ENCODE data around the gene RDH14. TPM values are rescaled to one million over a fixed set of nuclear protein-coding genes. Genes with fewer than 3 reads are reported as not detected.

RDH14 gene
- total RNA-seq, 1 donor from 2014 or later = 18.3 TPM

- no peaks in the 10 kb centered on the region for H3K9me3 ChIP-seq
- no peak for ATAC-seq
- intact Hi-C loops (cut with DNase I) = no loop called here
Observed at GRCh38 chr2:18517386-18517785, 43.1 kb downstream of the RDH14 start.

DNA sequence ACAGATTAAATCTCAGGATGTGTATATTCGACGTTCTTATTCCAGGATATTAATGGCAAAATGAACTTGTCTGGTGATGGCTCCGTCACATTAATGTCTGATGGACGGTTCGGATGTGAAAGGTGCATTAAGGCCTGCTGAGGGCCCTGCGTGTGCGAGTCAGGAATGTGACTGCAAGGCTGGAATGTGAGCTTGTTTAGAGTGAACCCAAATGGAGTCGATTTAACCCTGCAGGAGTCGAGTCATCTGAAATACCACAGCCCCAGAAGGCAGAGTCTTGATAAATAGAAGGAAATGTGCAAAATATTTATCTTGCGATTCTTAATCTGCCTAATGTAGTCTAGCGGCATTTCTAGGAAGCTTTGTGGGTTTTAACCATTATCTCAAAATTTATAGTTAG, 44.3 kb downstream of the RDH14 start:
- Histone ChIP-seq H3K27me3 (ENCODE audit: low read depth) (no peaks in the 10 kb centered on the region), H3K36me3 (no peaks in the 10 kb centered on the region), H3K4me3 (no peak overlapping the region), H3K27ac (no peak overlapping the region), H3K4me1 (no peaks in the 10 kb centered on the region), H3K9me3 (no peaks in the 10 kb centered on the region)
- intact Hi-C loops (cut with DNase I) = no loop called here
- TF ChIP-seq CTCF (IDR thresholded peaks at IDR 0.05) = no peak
- DNase-seq (no peak), ATAC-seq (no peak)

More at GRCh38 chr2:18517386-18517785, 43.1 kb downstream of the RDH14 start:
- no peak for TF ChIP-seq CTCF (IDR thresholded peaks at IDR 0.05)
- Histone ChIP-seq H3K4me1 (no peaks in the 10 kb centered on the region), H3K36me3 (no peaks in the 10 kb centered on the region), H3K27me3 (ENCODE audit: low read depth) (no peaks in the 10 kb centered on the region), H3K4me3 (no peak overlapping the region), H3K27ac (no peak overlapping the region)
- DNase-seq = no peak

- Histone ChIP-seq H3K36me3 (no peaks in the 10 kb centered on the region), H3K27me3 (ENCODE audit: low read depth) (no peaks in the 10 kb centered on the region), H3K4me1 (no peaks in the 10 kb centered on the region), H3K9me3 (no peaks in the 10 kb centered on the region), H3K27ac (no peak overlapping the region), H3K4me3 (no peak overlapping the region)
- no peak for TF ChIP-seq CTCF (IDR thresholded peaks at IDR 0.05)
- no peak for ATAC-seq
- intact Hi-C loops (cut with DNase I) = no loop called here
- no peak for DNase-seq
Observed at GRCh38 chr2:18514526-18515461, 45.7 kb downstream of the RDH14 start.

GRCh38 chr2:18510775-18511174, 49.7 kb downstream of the RDH14 start:
- ATAC-seq (no peak), DNase-seq (no peak)
- H3K4me1 ChIP-seq = no peaks in the 10 kb centered on the region
- H3K9me3 ChIP-seq = no peaks in the 10 kb centered on the region
- no peak overlapping the region for H3K27ac ChIP-seq
- no peaks in the 10 kb centered on the region for H3K36me3 ChIP-seq
- no peak overlapping the region for H3K4me3 ChIP-seq
- TF ChIP-seq CTCF (IDR thresholded peaks at IDR 0.05) = no peak
- intact Hi-C loops (cut with DNase I) = no loop called here
- no peaks in the 10 kb centered on the region for H3K27me3 ChIP-seq (ENCODE audit: low read depth)

DNA sequence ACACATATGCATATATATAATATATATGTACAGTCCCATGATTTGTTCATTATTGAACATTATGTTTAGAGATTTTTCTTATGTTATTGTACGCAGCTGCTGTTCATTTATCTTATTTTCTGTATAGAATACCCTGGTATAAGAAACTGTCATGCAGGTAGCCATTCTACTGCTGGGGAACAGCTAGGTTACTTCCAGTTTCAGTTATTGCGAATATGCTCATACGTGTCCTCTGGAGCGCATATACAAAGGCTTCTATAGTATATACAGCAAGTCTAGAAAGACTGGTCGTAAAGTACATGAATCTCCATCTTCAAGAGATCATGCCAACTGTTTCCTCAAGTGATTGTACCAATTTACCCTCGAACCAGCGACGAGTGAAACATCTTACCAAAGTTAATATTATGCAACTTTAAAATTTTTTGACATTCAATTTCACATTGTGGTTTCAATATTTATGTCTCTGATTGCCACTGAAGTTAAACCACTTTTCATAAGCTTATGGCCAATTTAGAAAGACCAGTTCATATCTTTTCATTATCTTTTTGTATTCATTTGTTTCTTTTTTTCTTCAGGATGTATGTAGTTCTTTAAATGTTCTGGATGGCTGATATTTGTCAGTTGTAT, 53.5 kb downstream of the RDH14 start:
- no peaks in the 10 kb centered on the region for H3K36me3 ChIP-seq
- H3K27ac ChIP-seq = no peak overlapping the region
- TF ChIP-seq CTCF (IDR thresholded peaks at IDR 0.05) = no peak
- no peaks in the 10 kb centered on the region for H3K9me3 ChIP-seq
- intact Hi-C loops (cut with DNase I) = no loop called here
- no peak overlapping the region for H3K4me3 ChIP-seq
- no peaks in the 10 kb centered on the region for H3K4me1 ChIP-seq
- DNase-seq (no peak), ATAC-seq (no peak)
- H3K27me3 ChIP-seq (ENCODE audit: low read depth) = no peaks in the 10 kb centered on the region

Measured in lower lobe of right lung (tissue), 2 donors.